ENCODE measurements around the gene GALNT3.

- TF ChIP-seq GATA1 (IDR thresholded peaks at IDR 0.05; ENCODE audit: low read depth, low read length): no peak
- no peak for TF ChIP-seq POLR2A (IDR thresholded peaks at IDR 0.05; ENCODE audit: low read length)
These were observed at the start of gene GALNT3 for GRCh38 chr2:165793779-165794535.

All from erythroblast (primary cell).